ENCODE results near the gene MICAL3. TPM values are rescaled to one million over a fixed set of nuclear protein-coding genes. Genes with fewer than 3 reads are reported as not detected.
"Not testable (repeated sequence)": the region's sequence is repeated elsewhere in the genome, so short reads cannot be mapped to it uniquely, and the experiment has no call there.

The MICAL3 gene
- total RNA-seq, 4 donors from 2014 or later, result 84.2 to 290 (median 151) TPM

DNA sequence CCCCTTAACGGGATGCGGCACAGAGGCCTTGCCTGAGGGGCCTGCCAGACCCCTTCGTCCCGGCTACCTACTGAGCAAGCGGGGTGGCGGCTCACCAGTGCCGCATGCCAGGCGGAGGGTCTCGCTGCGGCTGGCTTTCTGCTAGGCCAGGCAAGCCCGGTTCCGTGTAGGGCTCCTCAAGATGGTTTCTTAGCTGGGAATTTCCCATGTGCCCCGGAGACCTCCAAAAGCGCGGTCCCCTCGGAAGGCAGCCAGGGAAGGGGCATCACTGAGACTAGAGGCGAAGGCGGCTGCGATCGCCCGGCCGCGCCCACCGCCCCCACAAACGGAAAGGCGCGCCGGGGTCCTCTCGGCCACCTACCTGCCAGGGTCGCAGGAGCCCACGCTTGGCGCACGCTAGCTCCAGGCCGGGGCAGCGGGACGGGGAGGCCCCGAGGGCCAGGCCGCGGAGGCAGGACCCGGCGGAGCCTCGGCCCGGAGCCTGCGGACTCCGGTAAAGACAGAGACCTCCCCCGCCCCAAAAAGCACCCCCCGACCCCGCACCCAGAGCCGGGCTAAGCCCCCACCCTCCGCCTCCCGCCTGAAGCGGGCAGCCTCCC lies 23.8 kb downstream of the MICAL3 start:
- peak; percentile 36 for DNase-seq
- TF ChIP-seq EP300 (IDR thresholded peaks at IDR 0.05; ENCODE audit: low read depth), result no peak
- no peak for TF ChIP-seq CTCF (IDR thresholded peaks at IDR 0.05)
- TF ChIP-seq POLR2A (IDR thresholded peaks at IDR 0.05), result no peak
- TF ChIP-seq POLR2AphosphoS5 (IDR thresholded peaks at IDR 0.05), result no peak
- intact Hi-C loops (cut with DNase I; ENCODE audit: low total_unique reads) (loop anchor here (2.0 kb wide), 2 partner anchors 76 to 90 kb away; partner anchors contain the start of gene PEX26), in situ Hi-C loops (cut with MboI; ENCODE audit: low pct_ligation_motif_present in 1 of 4, low pct_unique_long_range_greater_than_20kb in 1 of 4, low sequenced_read_pairs in 3 of 4) (no loop called here)
- Histone ChIP-seq H3K4me3 (peak overlapping the region; percentile 55 to 93 (median 78)), H3K9me3 (no peaks in the 10 kb centered on the region), H3K27me3 (no peaks in the 10 kb centered on the region), H3K4me1 (peaks cover 12 to 45% (median 30%) of the 10 kb centered on the region in 4 donors), H3K27ac (peak overlapping the region; percentile 88 to 97 (median 94)), H3K36me3 (no peaks in the 10 kb centered on the region)
- 3% methylated on average over 30 of the region's 52 CpGs; no CpG with 5 or more reads in 1 of the 2 donors for WGBS, 2 donors (ENCODE audit: low coverage in 1 of 2)

DNA sequence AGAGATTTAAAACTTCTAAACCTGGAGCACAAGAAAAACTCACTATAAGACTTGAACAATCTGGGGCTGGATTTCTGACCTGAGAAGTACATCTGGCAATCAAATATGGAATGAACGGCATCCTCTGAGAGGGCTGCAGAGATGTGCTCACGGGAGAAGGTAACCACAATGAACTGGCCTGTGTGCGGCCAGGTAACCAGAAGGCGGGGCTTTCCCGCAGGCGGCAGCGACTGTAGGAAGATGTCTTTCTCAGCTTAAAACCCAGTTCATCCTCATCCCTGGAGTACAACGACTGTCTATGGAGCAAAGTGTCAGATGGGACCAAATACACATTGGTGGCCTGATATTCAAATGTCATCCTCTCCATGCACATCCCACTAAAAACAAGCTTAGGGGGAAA lies 24.5 kb downstream of the MICAL3 start:
- in situ Hi-C loops (cut with MboI; ENCODE audit: low pct_ligation_motif_present in 1 of 4, low pct_unique_long_range_greater_than_20kb in 1 of 4, low sequenced_read_pairs in 3 of 4), result no loop called here
- Histone ChIP-seq H3K36me3 (no peaks in the 10 kb centered on the region), H3K27ac (peak overlapping the region in 3 of 4 donors; percentile 93 to 97 (median 96)), H3K9me3 (no peaks in the 10 kb centered on the region), H3K4me1 (peaks cover 12 to 41% (median 30%) of the 10 kb centered on the region in 4 donors), H3K4me3 (peak overlapping the region in 3 of 4 donors; percentile 69 to 93 (median 88)), H3K27me3 (no peaks in the 10 kb centered on the region)
- 46 to 52% methylated on average over 8 of the region's 8 CpGs for WGBS, 2 donors (ENCODE audit: low coverage in 1 of 2)
- TF ChIP-seq POLR2A (IDR thresholded peaks at IDR 0.05) (no peak), POLR2AphosphoS5 (IDR thresholded peaks at IDR 0.05) (no peak), CTCF (IDR thresholded peaks at IDR 0.05) (no peak), EP300 (IDR thresholded peaks at IDR 0.05; ENCODE audit: low read depth) (no peak)
- intact Hi-C loops (cut with DNase I; ENCODE audit: low total_unique reads), result loop anchor here (2.0 kb wide), 2 partner anchors 77 to 89 kb away; partner anchors contain the start of gene PEX26
- no peak for DNase-seq

GRCh38 chr22:17998913-17999312 lies 25.4 kb downstream of the MICAL3 start:
- no peaks in the 10 kb centered on the region for H3K36me3 ChIP-seq
- in situ Hi-C loops (cut with MboI; ENCODE audit: low pct_ligation_motif_present in 1 of 4, low pct_unique_long_range_greater_than_20kb in 1 of 4, low sequenced_read_pairs in 3 of 4) (no loop called here), intact Hi-C loops (cut with DNase I; ENCODE audit: low total_unique reads) (no loop called here)
- H3K27ac ChIP-seq, result no peak overlapping the region
- TF ChIP-seq POLR2A (IDR thresholded peaks at IDR 0.05) (no peak), EP300 (IDR thresholded peaks at IDR 0.05; ENCODE audit: low read depth) (no peak), CTCF (IDR thresholded peaks at IDR 0.05) (no peak), POLR2AphosphoS5 (IDR thresholded peaks at IDR 0.05) (no peak)
- 89% methylated on average over 6 of the region's 6 CpGs; no CpG with 5 or more reads in 1 of the 2 donors for WGBS, 2 donors (ENCODE audit: low coverage in 1 of 2)
- DNase-seq, result no peak
- no peak overlapping the region for H3K4me3 ChIP-seq
- H3K4me1 ChIP-seq, result peaks cover 12 to 50% (median 32%) of the 10 kb centered on the region in 4 donors
- no peaks in the 10 kb centered on the region for H3K27me3 ChIP-seq
- H3K9me3 ChIP-seq, result no peaks in the 10 kb centered on the region

DNA sequence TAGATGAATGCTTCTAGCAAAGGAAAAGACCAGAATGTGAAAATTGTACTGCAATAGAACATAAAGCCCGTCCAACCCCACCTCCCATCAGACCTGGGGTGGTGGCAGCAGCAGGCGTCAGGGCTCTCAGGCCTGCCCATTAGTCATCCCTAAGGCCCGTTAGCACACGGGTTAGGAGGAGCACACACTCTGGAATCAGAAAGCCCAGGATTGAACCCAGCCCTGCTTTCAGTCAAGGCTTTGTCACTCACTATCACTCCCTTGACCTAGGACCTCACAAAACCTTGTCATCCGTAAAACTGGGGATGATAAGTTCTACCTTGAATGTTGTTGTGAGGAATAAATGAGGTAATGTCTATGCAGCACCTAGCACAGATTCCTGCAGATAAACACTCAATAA lies 26.9 kb downstream of the MICAL3 start:
- H3K9me3 ChIP-seq, result no peaks in the 10 kb centered on the region
- intact Hi-C loops (cut with DNase I; ENCODE audit: low total_unique reads), result no loop called here
- in situ Hi-C loops (cut with MboI; ENCODE audit: low pct_ligation_motif_present in 1 of 4, low pct_unique_long_range_greater_than_20kb in 1 of 4, low sequenced_read_pairs in 3 of 4), result no loop called here
- H3K27ac ChIP-seq, result peak overlapping the region in 3 of 4 donors; percentile 17 to 44 (median 26)
- WGBS, 2 donors (ENCODE audit: low coverage in 1 of 2), result 71% methylated on average over 5 of the region's 5 CpGs; no CpG with 5 or more reads in 1 of the 2 donors
- H3K4me1 ChIP-seq, result peaks cover 17 to 62% (median 41%) of the 10 kb centered on the region in 4 donors
- no peaks in the 10 kb centered on the region for H3K27me3 ChIP-seq
- H3K4me3 ChIP-seq, result no peak overlapping the region
- no peak for DNase-seq
- TF ChIP-seq CTCF (IDR thresholded peaks at IDR 0.05) (no peak), POLR2A (IDR thresholded peaks at IDR 0.05) (no peak), POLR2AphosphoS5 (IDR thresholded peaks at IDR 0.05) (no peak), EP300 (IDR thresholded peaks at IDR 0.05; ENCODE audit: low read depth) (no peak)
- no peaks in the 10 kb centered on the region for H3K36me3 ChIP-seq

- peaks cover 19 to 53% (median 39%) of the 10 kb centered on the region in 4 donors for H3K4me1 ChIP-seq
- H3K4me3 ChIP-seq; DNase-seq; H3K27me3 ChIP-seq; in situ Hi-C loops (cut with MboI; ENCODE audit: low pct_ligation_motif_present in 1 of 4, low pct_unique_long_range_greater_than_20kb in 1 of 4, low sequenced_read_pairs in 3 of 4); H3K27ac ChIP-seq; H3K36me3 ChIP-seq; intact Hi-C loops (cut with DNase I; ENCODE audit: low total_unique reads); H3K9me3 ChIP-seq: not testable (repeated sequence)
- WGBS, 2 donors (ENCODE audit: low coverage in 1 of 2), result 88 to 93% methylated on average over 2 to 6 of the region's 6 CpGs
These were observed 29.1 kb downstream of the MICAL3 start for GRCh38 chr22:17995256-17995655.
